GM23338 (cell line): ENCODE measurements around the gene CHMP4A. TPM values are rescaled to one million over a fixed set of nuclear protein-coding genes. Genes with fewer than 3 reads are reported as not detected.

Experiments
- ATAC-seq: fragments of 200-7000 bp; cut with Tn5 transposase; 3 replicates; pipeline ENCODE4 v1.9.1; 2020
- DNase-seq: peaks from one replicate; pipeline ENCODE4 v3.0.0-alpha.2; 2015; ENCODE audit warnings: low spot score
- H2AFZ ChIP-seq: fragments of 200-600 bp; sonication (generic); 2 replicates; pipeline ENCODE4 v1.8.0; 2016; ENCODE audit warnings: antibody characterized with exemption, mild to moderate bottlenecking, moderate library complexity
- H3F3A ChIP-seq: fragments of 200-600 bp; sonication (generic); replicated peaks from 2 replicates; pipeline ENCODE4 v1.8.0; 2017; ENCODE audit warnings: antibody characterized with exemption, mixed run types, low read depth
- H3K27ac ChIP-seq: fragments of 200-600 bp; sonication (generic); 2 replicates; pipeline ENCODE4 v1.6.1; 2016; ENCODE audit warnings: low read depth
- H3K27me3 ChIP-seq: fragments of 200-600 bp; sonication (generic); 2 replicates; pipeline ENCODE4 v1.8.0; 2016; ENCODE audit warnings: mild to moderate bottlenecking, mixed run types, moderate library complexity; ENCODE audit not compliant: insufficient read depth
- H3K36me3 ChIP-seq: fragments of 200-600 bp; sonication (generic); 2 replicates; pipeline ENCODE4 v1.8.0; 2016; ENCODE audit warnings: mild to moderate bottlenecking; ENCODE audit not compliant: insufficient read depth
- H3K4me1 ChIP-seq: fragments of 200-600 bp; sonication (generic); 2 replicates; pipeline ENCODE4 v1.8.0; 2016; ENCODE audit warnings: mild to moderate bottlenecking, moderate library complexity; ENCODE audit not compliant: insufficient read depth
- H3K4me2 ChIP-seq: fragments of 200-600 bp; sonication (generic); 2 replicates; pipeline ENCODE4 v1.7.1; 2017; ENCODE audit warnings: mixed run types
- H3K4me3 ChIP-seq: fragments of 200-600 bp; sonication (generic); 2 replicates; pipeline ENCODE4 v1.6.1; 2016; ENCODE audit warnings: mixed run types
- H3K79me2 ChIP-seq: fragments of 200-600 bp; sonication (generic); replicated peaks from 2 replicates; pipeline ENCODE4 v1.8.0; 2017; ENCODE audit warnings: mild to moderate bottlenecking; ENCODE audit not compliant: insufficient read depth
- H3K9me2 ChIP-seq: fragments of 200-600 bp; sonication (generic); 2 replicates; pipeline ENCODE4 v1.8.0; 2017; ENCODE audit not compliant: insufficient read depth
- H4K20me1 ChIP-seq: fragments of 200-600 bp; sonication (generic); replicated peaks from 2 replicates; pipeline ENCODE4 v1.8.0; 2017; ENCODE audit warnings: mild to moderate bottlenecking; ENCODE audit not compliant: insufficient read depth
- H3K27ac Mint-ChIP-seq: 2 replicates; pipeline ENCODE4 v1.8.0; 2020; ENCODE audit warnings: inconsistent platforms, mild to moderate bottlenecking, moderate library complexity, mixed read lengths
- H3K27me3 Mint-ChIP-seq: 3 replicates; pipeline ENCODE4 v1.8.0; 2022; ENCODE audit warnings: low read depth, mild to moderate bottlenecking, moderate library complexity, mixed read lengths, inconsistent platforms; ENCODE audit not compliant: insufficient read depth, poor library complexity
- H3K36me3 Mint-ChIP-seq: 3 replicates; pipeline ENCODE4 v1.8.0; 2021; ENCODE audit warnings: low read depth, mild to moderate bottlenecking, inconsistent platforms, moderate library complexity, mixed read lengths
- H3K4me1 Mint-ChIP-seq: 3 replicates; pipeline ENCODE4 v1.8.0; 2020; ENCODE audit warnings: mild to moderate bottlenecking, inconsistent platforms, mixed read lengths
- H3K4me3 Mint-ChIP-seq: 3 replicates; pipeline ENCODE4 v1.8.0; 2021; ENCODE audit warnings: moderate library complexity, mild to moderate bottlenecking, inconsistent platforms, mixed read lengths
- H3K9me3 Mint-ChIP-seq: 3 replicates; pipeline ENCODE4 v1.8.0; 2020; ENCODE audit warnings: moderate library complexity, mild to moderate bottlenecking, inconsistent platforms, mixed read lengths
- CTCF ChIP-seq, 2 experiments: fragments of 200-600 bp in 1 of 2; sonication (generic) in 1 of 2; conservative IDR thresholded peaks; 2 replicates each; pipeline versions ENCODE4 v1.5.1 to v1.6.1; 2016 to 2017; ENCODE audit warnings: antibody characterized with exemption in 2 of 2, low read depth in 2 of 2, mild to moderate bottlenecking in 2 of 2, moderate library complexity in 1 of 2
- STAT1 ChIP-seq: IDR thresholded peaks from one replicate; pipeline ENCODE4 v1.6.1; 2016; ENCODE audit warnings: antibody characterized with exemption; ENCODE audit not compliant: unreplicated experiment
- ZNF462 ChIP-seq: fragments of 250-450 bp; sonication (Bioruptor Pico); IDR thresholded peaks from 2 replicates; pipeline ENCODE4 v1.5.0; 2020; ENCODE audit warnings: mild to moderate bottlenecking, moderate library complexity
- polyA plus RNA-seq: library from polyadenylated mRNA; unstranded; fragments of >200 nt; fragmentation: Nextera tagmentation; extraction: Ambion mirVana; gene quantifications from 2 replicates; pipeline ENCODE4 v1.2.1, GENCODE V29; 2016
- total RNA-seq: library from RNA; depleted of rRNA; stranded (reverse); fragments of >200 nt; shearing (Covaris generic); gene quantifications from 2 replicates; pipeline ENCODE4 v1.2.3, GENCODE V29; 2014

CHMP4A gene
- total and polyA plus RNA-seq, 2 experiments from 2014 or later, result 19.3 to 36.9 TPM

- no peak for TF ChIP-seq CTCF (conservative IDR thresholded peaks at IDR 0.05; ENCODE audit: low read depth in 2 of 2)
Observed at GRCh38 chr14:24243336-24243836, 30.1 kb upstream of the CHMP4A start (continued).

GRCh38 chr14:24241829-24242443, 28.6 kb upstream of the CHMP4A start:
- peak overlapping the region; percentile 97 for H3K4me3 Mint-ChIP-seq
- Histone ChIP-seq H3K4me2 (peak overlapping the region; percentile 77), H3K27ac (peak overlapping the region; percentile 89), H3K36me3 (peaks cover 9% of the 10 kb centered on the region; the same call in 1 of the 2 replicates), H3K79me2 (0 out of 2 replicates have a peak, but pooled peaks cover 2% of the 10 kb centered on the region), H3K9me2 (no peaks in the 10 kb centered on the region), H3K27me3 (peaks cover 3% of the 10 kb centered on the region; the same call in 1 of the 2 replicates), H3K4me1 (peaks cover 10% of the 10 kb centered on the region), H3K4me3 (peak overlapping the region; percentile 98), H4K20me1 (no peaks in the 10 kb centered on the region; the same call in 1 of the 2 replicates), H3F3A (peaks cover 11% of the 10 kb centered on the region), H2AFZ (peak overlapping the region; percentile 96)
- H3K36me3 Mint-ChIP-seq, result peaks cover 40% of the 10 kb centered on the region
- DNase-seq (peak; percentile 97), ATAC-seq (peak; percentile 90)
- TF ChIP-seq STAT1 (no peak), CTCF (conservative IDR thresholded peaks at IDR 0.05; ENCODE audit: low read depth in 2 of 2) (peak; percentile 1 to 42; a peak in 1 of 4 replicates)
- H3K27me3 Mint-ChIP-seq, result peaks cover 17% of the 10 kb centered on the region
- H3K4me1 Mint-ChIP-seq, result peaks cover 8% of the 10 kb centered on the region
- H3K27ac Mint-ChIP-seq, result peak overlapping the region; percentile 99
- H3K9me3 Mint-ChIP-seq, result no peaks in the 10 kb centered on the region

GRCh38 chr14:24240110-24240918, 27.0 kb upstream of the CHMP4A start:
- Histone ChIP-seq H3K36me3 (peaks cover 17% of the 10 kb centered on the region; the same call in 1 of the 2 replicates), H3F3A (peaks cover 11% of the 10 kb centered on the region), H4K20me1 (no peaks in the 10 kb centered on the region; the same call in 1 of the 2 replicates), H3K4me3 (no peak overlapping the region), H3K4me1 (peaks cover 10% of the 10 kb centered on the region), H3K79me2 (0 out of 2 replicates have a peak, but pooled peaks cover 2% of the 10 kb centered on the region), H2AFZ (no peak overlapping the region), H3K27me3 (peaks cover 3% of the 10 kb centered on the region; the same call in 1 of the 2 replicates), H3K4me2 (no peak overlapping the region), H3K27ac (no peak overlapping the region), H3K9me2 (no peaks in the 10 kb centered on the region)
- DNase-seq (no peak), ATAC-seq (no peak)
- H3K27ac Mint-ChIP-seq, result no peak overlapping the region
- peaks cover 53% of the 10 kb centered on the region for H3K36me3 Mint-ChIP-seq
- peaks cover 8% of the 10 kb centered on the region for H3K4me1 Mint-ChIP-seq
- peak overlapping the region; percentile 97 for H3K4me3 Mint-ChIP-seq
- no peaks in the 10 kb centered on the region for H3K9me3 Mint-ChIP-seq
- H3K27me3 Mint-ChIP-seq, result peaks cover 17% of the 10 kb centered on the region
- no peak for TF ChIP-seq ZNF462 (CRISPR knock-in tag)
